Measurements from ENCODE around the gene LRRC58.

Gene LRRC58

GRCh38 chr3:120348991-120349854 lies at the start of gene LRRC58:
Gene LRRC58, minus strand, starts transcription at chr3:120349354. Its CDS starts 111 bp downstream, at chr3:120349243.
- peak; percentile 90 to 97 for DNase-seq (ENCODE audit: low read depth in 2 of 2)
- peak; percentile 2 for TF ChIP-seq CTCF (IDR thresholded peaks at IDR 0.05; ENCODE audit: low read depth, low read length)
- peak within 1 kb of the TSS; percentile 81 to 86 for H3K4me3 ChIP-seq (replicated peaks in 1 of 2; ENCODE audit: low read depth in 2 of 2, low read length in 2 of 2)

- no peak for TF ChIP-seq CTCF (IDR thresholded peaks at IDR 0.05; ENCODE audit: low read depth, low read length)
- no peak overlapping the region for H3K4me3 ChIP-seq (replicated peaks in 1 of 2; ENCODE audit: low read depth in 2 of 2, low read length in 2 of 2)
- DNase-seq (ENCODE audit: low read depth in 2 of 2): no peak
Observed at GRCh38 chr3:120396469-120396868, 47.3 kb upstream of the LRRC58 start.

GRCh38 chr3:120394347-120394746 lies 45.2 kb upstream of the LRRC58 start:
- no peak for TF ChIP-seq CTCF (IDR thresholded peaks at IDR 0.05; ENCODE audit: low read depth, low read length)
- H3K4me3 ChIP-seq (replicated peaks in 1 of 2; ENCODE audit: low read depth in 2 of 2, low read length in 2 of 2): no peak overlapping the region
- DNase-seq (ENCODE audit: low read depth in 2 of 2): no peak

GRCh38 chr3:120393761-120394160 lies 44.6 kb upstream of the LRRC58 start:
- TF ChIP-seq CTCF (IDR thresholded peaks at IDR 0.05; ENCODE audit: low read depth, low read length): no peak
- no peak for DNase-seq (ENCODE audit: low read depth in 2 of 2)
- no peak overlapping the region for H3K4me3 ChIP-seq (replicated peaks in 1 of 2; ENCODE audit: low read depth in 2 of 2, low read length in 2 of 2)

- H3K4me3 ChIP-seq (replicated peaks in 1 of 2; ENCODE audit: low read depth in 2 of 2, low read length in 2 of 2): no peak overlapping the region
- DNase-seq (ENCODE audit: low read depth in 2 of 2): no peak
- no peak for TF ChIP-seq CTCF (IDR thresholded peaks at IDR 0.05; ENCODE audit: low read depth, low read length)
Observed at GRCh38 chr3:120393243-120393642, 44.1 kb upstream of the LRRC58 start.

- DNase-seq (ENCODE audit: low read depth in 2 of 2): no peak
- no peak for TF ChIP-seq CTCF (IDR thresholded peaks at IDR 0.05; ENCODE audit: low read depth, low read length)
- no peak overlapping the region for H3K4me3 ChIP-seq (replicated peaks in 1 of 2; ENCODE audit: low read depth in 2 of 2, low read length in 2 of 2)
Observed at GRCh38 chr3:120382941-120383447, 33.8 kb upstream of the LRRC58 start.
